KMS-11 (cell line): ENCODE results near the gene OXCT1.

Experiments used
- H2AFZ ChIP-seq: fragments of 200-600 bp; sonication (generic); 2 replicates; pipeline ENCODE4 v1.6.1; 2016; ENCODE audit warnings: antibody characterized with exemption, mixed run types, low read depth
- H3K27ac ChIP-seq: fragments of 200-600 bp; sonication (generic); 2 replicates; pipeline ENCODE4 v1.6.1; 2016; ENCODE audit warnings: mild to moderate bottlenecking, mixed run types
- H3K27me3 ChIP-seq: fragments of 200-600 bp; sonication (generic); 2 replicates; pipeline ENCODE4 v1.6.1; 2017; ENCODE audit warnings: mild to moderate bottlenecking, low read depth, mixed run types, moderate library complexity; ENCODE audit not compliant: insufficient read depth
- H3K36me3 ChIP-seq: fragments of 200-600 bp; sonication (generic); 2 replicates; pipeline ENCODE4 v1.6.1; 2017; ENCODE audit warnings: mild to moderate bottlenecking, mixed run types; ENCODE audit not compliant: insufficient read depth
- H3K4me1 ChIP-seq: fragments of 200-600 bp; sonication (generic); 2 replicates; pipeline ENCODE4 v1.6.1; 2016; ENCODE audit warnings: mild to moderate bottlenecking, low read depth, mixed run types; ENCODE audit not compliant: poor library complexity, severe bottlenecking
- H3K4me2 ChIP-seq: fragments of 200-600 bp; sonication (generic); 2 replicates; pipeline ENCODE4 v1.7.0; 2016; ENCODE audit warnings: mild to moderate bottlenecking, mixed run types
- H3K4me3 ChIP-seq: fragments of 200-600 bp; sonication (generic); IDR thresholded peaks from 2 replicates; pipeline ENCODE4 v1.6.1; 2017; ENCODE audit warnings: low read depth, low read length, mixed read lengths; ENCODE audit not compliant: insufficient read depth
- H3K79me2 ChIP-seq: fragments of 200-600 bp; sonication (generic); 2 replicates; pipeline ENCODE4 v1.6.1; 2016; ENCODE audit warnings: low read depth, mixed run types; ENCODE audit not compliant: insufficient read depth
- H3K9ac ChIP-seq: fragments of 200-600 bp; sonication (generic); 2 replicates; pipeline ENCODE4 v1.6.1; 2016; ENCODE audit warnings: mild to moderate bottlenecking, mixed run types
- H4K20me1 ChIP-seq: fragments of 200-600 bp; sonication (generic); 2 replicates; pipeline ENCODE4 v1.6.1; 2016; ENCODE audit warnings: mild to moderate bottlenecking, mixed run types; ENCODE audit not compliant: insufficient read depth
- CTCF ChIP-seq: fragments of 200-600 bp; sonication (generic); conservative IDR thresholded peaks from 2 replicates; pipeline ENCODE4 v1.6.1; 2017; ENCODE audit warnings: low read depth, mild to moderate bottlenecking, antibody characterized with exemption, low read length, moderate library complexity, mixed read lengths

The OXCT1 gene

GRCh38 chr5:41681840-41682239 lies 188.4 kb downstream of the OXCT1 start:
- Histone ChIP-seq H3K36me3 (no peaks in the 10 kb centered on the region), H3K27me3 (no peaks in the 10 kb centered on the region), H3K4me2 (no peak overlapping the region), H3K4me3 (no peak overlapping the region), H3K79me2 (no peaks in the 10 kb centered on the region), H4K20me1 (no peaks in the 10 kb centered on the region), H3K9ac (no peak overlapping the region), H3K27ac (no peak overlapping the region), H3K4me1 (no peaks in the 10 kb centered on the region), H2AFZ (no peak overlapping the region)
- TF ChIP-seq CTCF = no peak
